ENCODE data around the gene PKP3.
"Not testable (repeated sequence)": the region's sequence is repeated elsewhere in the genome, so short reads cannot be mapped to it uniquely, and the experiment has no call there.

PKP3 gene

GRCh38 chr11:412641-413119, 18.7 kb downstream of the PKP3 start:
- no peak for DNase-seq

GRCh38 chr11:413120-414081, 19.4 kb downstream of the PKP3 start:
- DNase-seq, result no peak

DNA sequence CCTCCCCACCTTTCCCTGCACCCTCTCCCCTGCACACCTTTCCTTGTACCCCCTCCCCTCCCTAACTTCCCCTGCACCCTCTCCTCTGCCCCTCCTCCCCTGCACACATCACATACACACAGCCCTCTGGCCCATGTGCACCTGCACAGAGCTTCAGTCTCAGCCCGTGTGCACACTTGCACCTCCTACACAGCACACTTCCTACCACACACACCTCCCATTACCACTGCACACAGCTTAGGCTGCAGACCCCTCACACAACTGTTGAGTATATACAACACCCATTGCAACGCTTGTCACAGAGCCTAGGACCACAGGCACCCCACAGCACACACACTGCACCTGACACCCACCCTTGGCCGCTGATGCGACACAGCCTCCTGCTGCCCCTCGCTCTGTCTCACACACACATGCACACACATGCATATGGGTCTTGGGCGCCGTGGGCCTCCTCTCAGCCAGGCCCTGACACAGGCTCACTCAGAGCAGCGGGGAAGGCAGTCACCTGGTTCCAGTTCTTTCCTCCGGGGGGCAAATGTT, 20.4 kb downstream of the PKP3 start:
- DNase-seq, result no peak

DNA sequence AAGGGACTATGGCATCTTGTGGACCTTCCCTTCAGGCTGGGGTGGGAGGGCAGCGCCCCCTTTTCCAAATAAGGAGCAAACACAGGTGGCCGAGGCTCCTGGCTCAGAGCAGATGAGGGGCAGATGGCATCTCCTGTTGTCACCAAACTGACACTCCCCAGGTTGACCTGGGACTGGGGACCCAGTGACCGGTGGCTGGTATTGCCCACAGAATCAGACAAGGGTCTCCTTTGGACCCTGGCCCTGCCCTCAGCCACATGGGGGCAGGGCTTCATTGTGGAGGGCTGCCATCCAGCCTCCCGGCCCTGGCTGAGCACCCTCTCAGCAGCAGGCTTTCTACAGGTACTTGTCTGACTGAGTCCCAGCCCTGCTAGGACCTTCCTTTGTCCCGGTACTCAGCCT, 21.6 kb downstream of the PKP3 start:
- no peak for DNase-seq

GRCh38 chr11:416051-416756, 22.2 kb downstream of the PKP3 start:
- no peak for DNase-seq

DNA sequence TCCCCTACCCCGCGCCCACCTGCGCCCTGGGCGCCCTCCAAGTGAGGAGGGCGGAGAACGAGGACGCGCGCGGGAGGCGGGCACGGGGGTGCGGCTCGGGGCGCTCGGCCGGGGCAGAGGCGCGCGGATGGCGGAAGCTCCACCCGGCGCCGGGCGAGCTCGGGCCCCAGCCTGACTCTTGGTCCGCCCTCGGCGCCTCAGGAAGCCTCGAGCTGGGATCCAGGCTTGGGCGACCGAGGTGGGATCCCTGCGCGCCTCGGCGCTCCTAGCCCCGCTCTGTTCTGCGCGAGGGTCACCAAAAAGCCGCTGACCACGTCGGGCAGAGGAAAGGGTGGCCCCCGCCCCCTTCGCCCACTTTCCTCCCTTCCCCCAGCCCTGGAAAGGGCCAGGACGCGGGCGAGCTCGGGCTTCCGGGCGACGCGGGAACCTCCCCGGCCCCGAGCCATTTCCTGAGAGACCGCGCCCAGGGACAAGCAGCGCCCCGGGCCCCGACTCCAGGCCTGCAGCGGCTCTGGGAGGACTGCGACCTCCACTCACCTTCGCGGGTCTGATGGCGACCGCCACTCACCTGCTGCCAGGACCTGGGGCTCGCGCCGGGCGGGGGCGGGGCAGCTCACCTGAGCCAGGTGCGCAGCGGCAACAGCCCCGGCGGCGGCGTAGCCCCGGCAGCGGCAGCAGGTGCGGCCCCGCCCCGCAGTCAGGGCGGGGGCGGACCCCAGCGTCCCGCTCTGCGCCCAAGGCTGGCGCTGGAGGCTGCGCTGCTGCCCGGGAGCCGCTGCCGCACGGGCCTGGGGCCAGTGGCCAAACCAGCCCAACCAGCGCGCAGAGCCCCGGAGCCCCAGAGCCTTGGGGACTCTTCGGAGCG, 23.0 kb downstream of the PKP3 start:
- no peak for DNase-seq

DNA sequence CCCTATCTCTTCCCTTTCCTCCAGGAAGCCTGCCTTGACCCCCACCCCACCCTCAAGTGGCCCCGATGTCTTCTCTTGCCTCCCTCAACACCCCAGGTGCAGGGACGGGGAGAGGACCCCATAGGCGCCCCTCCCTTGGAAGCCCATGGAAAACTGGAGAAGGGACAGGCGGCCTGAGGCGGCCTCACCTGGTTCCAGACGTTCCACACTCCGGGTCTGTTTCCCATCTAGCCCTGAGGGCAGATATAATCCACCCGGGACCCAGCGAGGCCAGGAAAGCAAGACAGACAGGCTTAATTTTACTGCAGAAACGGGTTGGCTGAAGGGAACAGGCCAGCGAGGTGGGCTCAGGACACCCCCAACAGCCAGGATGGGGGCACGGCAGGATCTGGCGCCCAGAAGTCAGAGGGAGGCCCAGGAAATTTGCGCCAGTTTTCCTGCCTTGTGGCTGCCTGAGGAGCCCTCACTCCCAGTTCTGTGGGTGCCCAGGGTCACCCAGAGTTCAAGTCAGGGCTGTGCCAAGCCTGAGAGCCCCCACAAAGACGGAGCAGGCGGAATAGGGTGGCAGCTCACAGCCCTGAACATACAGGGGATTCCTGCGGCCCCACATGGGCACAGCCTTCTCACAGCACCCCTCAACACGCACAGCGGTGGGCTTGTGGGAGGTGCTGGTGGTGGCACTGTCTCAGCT, 23.8 kb downstream of the PKP3 start:
- no peak for DNase-seq

- no peak for DNase-seq
Measured at GRCh38 chr11:418343-419247, 24.6 kb downstream of the PKP3 start.

- no peak for DNase-seq
Measured at GRCh38 chr11:419248-420005, 25.4 kb downstream of the PKP3 start.

DNA sequence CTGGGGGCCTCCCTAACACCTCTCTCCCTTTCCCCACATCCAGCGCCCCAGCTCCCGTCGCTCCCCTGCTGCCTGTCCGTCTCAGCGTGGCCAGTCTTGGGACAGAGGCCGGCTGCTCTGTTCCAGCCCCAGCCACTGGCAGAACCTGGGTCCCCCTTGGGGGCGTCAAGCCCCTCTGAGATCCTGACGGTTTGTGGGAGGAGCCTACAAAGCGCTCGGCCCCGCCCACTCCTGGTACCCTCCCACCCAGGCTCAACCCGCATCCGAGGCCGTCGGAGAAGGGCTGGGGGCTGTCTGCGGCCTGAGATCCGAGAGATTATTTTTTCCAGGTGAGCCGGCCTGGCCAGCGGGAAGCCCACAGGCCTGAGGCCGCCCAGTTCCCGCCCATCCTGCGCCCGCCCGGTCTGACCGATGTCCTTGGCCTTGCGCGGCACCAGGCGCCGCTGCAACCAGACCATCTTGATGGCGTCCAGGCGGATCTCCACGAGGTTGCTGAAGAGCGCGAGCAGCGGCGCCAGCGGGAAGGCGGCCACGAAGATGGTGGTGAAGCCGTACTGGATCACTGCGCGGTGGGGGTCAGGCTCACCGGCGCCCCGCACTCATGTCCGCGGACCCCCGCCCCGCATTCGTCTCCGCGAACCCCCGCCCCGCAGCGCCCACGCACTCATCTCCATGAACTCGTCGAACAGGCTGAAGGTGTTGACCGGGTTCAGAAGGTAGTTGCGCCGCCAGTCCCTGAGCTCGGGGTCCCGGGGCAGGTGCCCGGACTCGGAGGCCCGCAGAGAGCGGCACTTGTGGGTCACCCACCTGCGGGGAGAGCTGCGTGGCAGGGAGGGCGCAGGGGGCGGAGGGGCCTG, 26.3 kb downstream of the PKP3 start:
- no peak for DNase-seq

GRCh38 chr11:420911-421321, 26.9 kb downstream of the PKP3 start:
- DNase-seq, result no peak

- DNase-seq, result no peak
Measured at GRCh38 chr11:422249-422656, 28.2 kb downstream of the PKP3 start.

- DNase-seq, result no peak
Measured at GRCh38 chr11:424232-424631, 30.2 kb downstream of the PKP3 start.

DNA sequence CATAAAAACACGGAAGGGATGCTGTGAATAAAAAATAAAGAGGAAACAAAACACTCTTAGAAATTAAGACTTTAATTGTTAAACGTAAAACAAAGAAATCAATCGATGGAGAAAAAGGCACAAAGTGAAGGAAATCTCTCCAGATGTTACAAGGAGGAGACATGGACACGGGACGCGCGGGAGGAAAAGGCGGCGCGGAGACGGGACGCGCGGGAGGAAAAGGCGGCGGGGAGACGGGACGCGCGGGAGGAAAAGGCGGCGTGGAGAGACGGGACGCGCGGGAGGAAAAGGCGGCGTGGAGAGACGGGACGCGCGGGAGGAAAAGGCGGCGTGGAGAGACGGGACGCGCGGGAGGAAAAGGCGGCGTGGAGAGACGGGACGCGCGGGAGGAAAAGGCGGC, 30.8 kb downstream of the PKP3 start:
- not testable (repeated sequence) for DNase-seq

- no peak for DNase-seq
Measured at GRCh38 chr11:425301-425700, 31.3 kb downstream of the PKP3 start.

GRCh38 chr11:426851-427250, 32.8 kb downstream of the PKP3 start:
- DNase-seq, result no peak

DNA sequence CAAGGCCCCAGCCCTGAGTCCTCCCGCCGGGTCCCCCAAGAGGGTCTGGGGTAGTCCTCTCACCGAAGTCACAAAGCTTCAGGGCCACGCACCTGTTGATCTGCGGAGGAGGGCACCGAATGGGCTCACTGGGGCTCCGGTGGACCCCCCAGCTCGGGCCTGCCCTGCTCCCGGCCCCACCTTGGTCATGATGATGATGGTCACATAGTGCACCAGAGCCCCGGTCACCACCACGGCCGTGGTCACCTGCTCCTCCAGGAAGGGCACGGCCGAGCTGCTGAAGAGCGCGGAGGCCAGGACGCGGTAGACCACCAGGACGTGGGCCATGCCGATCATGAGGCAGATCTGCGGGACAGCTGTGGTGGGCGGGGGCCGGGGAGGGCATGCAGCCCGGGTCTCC, 34.3 kb downstream of the PKP3 start:
- no peak for DNase-seq

GRCh38 chr11:429391-429790, 35.4 kb downstream of the PKP3 start:
- no peak for DNase-seq

DNA sequence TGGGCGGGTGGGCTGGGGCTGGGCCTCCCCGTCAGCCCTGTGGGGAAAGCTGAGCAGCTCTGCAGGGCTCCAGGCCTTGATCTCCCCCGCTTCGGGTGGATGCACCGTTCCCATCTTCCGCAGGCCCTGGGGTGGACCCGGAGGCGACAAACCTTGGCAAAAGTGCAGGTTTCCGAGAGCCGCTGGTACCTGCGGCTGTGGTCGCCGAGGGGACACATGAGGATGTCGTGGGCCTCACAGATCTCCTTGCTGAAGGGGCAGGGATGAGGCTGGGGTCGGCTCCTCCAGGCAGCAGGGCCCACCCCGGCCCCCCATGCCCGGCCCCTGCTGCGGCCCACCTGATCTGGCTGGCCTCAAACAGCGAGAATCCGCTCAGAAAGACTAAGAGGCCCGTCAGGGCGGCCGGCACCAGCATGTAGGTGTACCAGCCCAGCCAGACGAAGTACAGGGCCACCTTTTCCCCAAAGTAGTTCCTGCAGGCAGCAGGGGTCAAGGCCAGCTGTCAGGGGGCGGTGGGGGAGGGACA, 36.0 kb downstream of the PKP3 start:
- DNase-seq, result no peak

Data from DMS79 (cell line).